ENCODE data around the gene RASL11A.
"Not testable (repeated sequence)": the region's sequence is repeated elsewhere in the genome, so short reads cannot be mapped to it uniquely, and the experiment has no call there.

RASL11A gene

DNA sequence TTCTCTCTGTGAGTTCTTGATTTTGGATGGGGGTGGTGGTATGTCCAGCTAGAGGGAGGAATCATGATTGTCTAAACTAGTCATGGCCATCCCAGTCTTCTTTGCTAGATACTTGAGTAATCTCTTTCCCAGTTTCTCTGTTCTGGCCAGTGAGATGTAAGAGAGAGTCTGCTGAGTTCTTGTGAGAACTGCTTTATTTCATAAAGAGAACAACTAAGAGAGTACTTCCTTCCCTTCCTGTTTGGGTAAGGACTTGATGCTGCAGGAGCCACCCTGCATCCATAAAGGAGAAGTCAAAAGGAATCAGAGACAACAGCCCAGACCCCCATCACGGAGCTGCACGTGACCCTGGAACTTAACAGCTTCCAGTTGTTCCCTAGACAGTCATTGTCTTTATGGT, 3.0 kb upstream of the RASL11A start:
- DNase-seq (ENCODE audit: low spot score): no peak
- FAIRE-seq: no peak

DNA sequence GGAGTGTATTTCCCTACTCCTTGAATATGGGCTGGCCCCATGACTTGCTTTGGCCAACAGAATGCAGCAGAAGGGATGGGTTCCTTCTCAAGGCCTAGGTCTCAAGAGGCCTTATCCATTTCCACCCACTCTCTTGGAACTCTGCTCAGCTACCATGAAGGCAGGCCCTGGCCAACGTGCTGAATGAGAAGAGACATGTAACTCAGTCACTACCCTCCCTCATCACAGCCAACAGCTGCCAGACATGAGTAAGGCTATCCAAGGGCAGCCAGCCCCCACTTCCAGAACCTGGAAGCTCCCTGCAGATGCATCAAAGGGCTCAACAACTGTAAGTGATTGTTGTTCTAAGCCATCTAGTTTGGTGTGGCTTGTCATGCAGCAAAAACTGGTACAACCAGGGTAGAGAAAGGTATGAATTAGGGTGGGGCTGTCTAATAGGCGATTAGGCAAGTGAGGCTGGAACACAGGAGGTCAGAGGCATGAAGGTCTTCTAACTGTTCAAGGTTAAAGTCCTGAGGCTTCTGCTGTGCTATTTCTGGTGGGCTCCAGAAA, 1.4 kb upstream of the RASL11A start:
- DNase-seq (ENCODE audit: low spot score) (no peak), FAIRE-seq (no peak)

DNA sequence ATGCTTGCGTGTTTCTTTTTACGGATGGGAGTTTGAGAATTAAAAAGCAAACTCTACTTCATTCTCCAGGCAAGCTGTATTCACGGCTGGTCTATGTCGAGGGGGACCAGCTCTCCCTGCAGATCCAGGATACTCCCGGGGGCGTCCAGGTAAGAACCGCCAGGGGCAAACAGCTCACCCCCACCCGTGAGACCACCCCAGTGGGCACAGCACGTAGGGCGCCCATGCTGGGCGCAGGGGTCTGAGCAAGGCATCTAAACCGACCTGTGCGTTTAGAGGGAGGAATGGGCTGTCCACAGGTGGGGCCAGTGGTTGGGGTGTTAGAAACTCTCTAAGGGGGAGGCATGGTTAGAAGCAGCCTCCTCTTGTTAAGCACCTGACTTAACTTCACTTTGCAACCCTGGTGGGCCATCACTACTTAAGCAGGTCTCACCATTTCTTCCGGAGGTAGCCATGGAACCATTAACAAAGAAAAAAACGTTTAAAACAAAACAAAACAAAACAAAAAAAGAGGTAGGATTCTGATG, 1.0 kb downstream of the RASL11A start:
- no peak for DNase-seq (ENCODE audit: low spot score)
- FAIRE-seq: no peak

DNA sequence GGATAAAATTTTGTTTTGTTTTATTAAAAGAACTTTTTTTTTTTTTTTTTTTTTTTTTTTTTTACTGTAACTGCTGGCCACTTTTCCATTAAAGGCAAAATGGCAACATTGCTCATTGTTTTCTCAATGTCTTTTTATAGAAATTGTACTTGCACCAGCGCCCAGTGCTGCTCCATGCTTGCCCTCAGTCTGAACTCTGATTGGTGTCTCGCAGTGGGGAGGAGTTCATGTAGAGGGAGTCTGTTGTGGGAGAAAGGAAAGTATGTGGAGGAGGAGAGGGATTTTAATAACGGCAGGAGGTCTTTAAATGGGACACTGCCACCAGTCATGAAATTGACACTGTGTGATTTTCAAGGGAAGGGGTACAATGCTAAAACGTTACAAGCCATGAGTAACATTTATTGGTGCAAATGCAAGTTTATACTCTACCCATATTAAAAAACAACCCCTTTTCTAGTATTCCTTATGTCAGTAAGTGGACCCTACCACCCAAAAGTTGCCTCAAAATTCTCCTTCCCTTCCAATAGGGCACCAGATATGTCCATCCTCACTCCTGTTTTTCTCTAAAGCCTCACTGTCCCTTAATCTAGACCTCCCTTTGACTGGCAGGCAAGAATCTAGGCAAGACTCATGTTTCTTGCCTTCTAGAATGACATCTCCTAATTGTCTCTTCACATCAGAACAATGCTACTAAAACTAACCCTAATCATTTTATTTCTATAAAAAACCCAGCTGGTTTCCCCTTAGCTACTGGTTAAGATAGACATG, 3.2 kb downstream of the RASL11A start:
- FAIRE-seq (no peak), DNase-seq (ENCODE audit: low spot score) (no peak)

DNA sequence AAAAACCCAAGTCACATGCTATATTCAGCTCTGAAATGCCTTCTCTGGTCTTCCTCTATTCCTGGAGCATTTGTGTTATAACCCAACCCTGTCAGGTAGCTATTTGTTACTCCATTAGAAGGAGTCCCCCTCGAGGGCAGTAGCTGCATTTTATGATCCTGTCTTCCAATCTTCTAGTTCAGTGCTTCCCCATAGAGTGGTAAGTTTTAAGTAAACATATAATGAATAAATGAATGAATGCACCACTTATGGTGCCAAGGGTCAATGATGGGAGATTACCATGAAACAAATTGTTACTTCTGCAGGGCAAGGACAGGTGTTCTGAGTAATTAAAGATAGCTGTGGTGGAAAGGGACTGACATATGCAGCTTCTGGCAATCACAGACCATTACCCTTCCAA, 4.0 kb downstream of the RASL11A start:
- FAIRE-seq (no peak), DNase-seq (ENCODE audit: low spot score) (no peak)

DNA sequence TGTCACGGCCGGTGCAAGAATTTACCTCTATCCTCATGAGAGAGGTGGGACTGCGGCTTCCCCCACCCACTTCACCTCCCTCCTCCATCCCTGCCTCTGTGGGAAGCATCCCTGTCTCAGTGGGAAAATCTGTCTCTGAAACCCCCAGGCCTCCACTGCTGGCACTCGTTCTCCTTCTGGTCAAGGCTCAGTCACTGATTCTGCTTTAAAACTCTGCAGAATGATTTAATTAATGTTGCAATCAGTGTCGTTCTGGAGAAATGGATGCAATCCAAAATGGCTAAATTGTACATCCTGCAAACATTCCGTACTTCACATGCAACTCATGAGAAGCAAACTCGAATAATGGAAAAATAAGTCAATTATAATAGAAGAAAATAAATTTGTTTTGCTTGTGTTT, 5.6 kb downstream of the RASL11A start:
- no peak for FAIRE-seq
- no peak for DNase-seq (ENCODE audit: low spot score)

DNA sequence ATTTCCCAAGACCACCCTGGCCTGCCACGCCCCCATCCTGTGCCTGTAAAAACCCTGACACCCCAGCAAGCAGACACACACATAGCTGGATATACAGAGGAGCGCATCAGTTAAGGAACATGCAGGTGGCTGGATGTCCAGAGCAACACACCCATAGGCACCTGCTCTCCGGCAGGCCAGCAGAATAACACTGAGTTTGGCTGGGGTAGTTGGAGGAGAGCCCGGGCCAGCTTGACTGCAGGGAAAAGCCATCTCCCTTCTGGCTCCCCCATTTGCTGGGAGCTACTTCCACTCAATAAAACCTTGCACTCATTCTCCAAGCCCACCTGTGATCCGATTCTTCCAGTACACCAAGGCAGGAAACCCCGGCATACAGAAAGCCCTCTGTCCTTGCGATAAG, 8.9 kb downstream of the RASL11A start:
- FAIRE-seq: no peak
- DNase-seq (ENCODE audit: low spot score): no peak

DNA sequence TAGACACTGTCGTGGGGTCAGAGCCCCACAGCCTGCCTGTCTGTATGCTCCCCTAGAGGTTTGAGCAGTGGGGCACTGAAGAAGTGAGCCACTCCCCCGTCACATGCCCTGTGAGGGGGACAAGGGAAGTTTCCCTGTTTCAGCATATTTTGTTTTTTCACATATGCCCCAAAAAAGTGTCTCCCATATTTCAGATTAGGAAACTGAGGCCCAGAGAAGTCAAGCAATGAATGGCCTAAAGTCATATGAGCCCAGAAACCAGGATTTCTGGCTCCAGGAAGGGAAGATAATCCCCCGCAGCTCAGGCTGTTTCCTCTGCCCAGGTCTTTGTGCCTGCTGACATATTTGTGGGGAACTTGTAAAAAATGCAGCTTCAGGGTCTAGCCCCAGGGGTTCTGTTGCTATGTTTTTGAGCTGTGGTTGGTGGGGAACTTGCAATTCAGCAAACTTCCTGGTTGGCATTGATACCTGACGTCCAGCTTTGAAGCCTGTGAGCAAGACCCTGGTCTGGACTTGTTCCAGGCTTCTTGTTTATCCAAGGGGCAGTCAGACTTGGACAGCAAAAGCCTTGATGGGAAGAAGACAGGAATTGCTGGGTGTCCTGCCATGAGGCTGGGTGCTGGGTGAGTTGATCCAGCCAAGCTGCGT, 9.5 kb downstream of the RASL11A start:
- no peak for FAIRE-seq
- DNase-seq (ENCODE audit: low spot score): no peak

DNA sequence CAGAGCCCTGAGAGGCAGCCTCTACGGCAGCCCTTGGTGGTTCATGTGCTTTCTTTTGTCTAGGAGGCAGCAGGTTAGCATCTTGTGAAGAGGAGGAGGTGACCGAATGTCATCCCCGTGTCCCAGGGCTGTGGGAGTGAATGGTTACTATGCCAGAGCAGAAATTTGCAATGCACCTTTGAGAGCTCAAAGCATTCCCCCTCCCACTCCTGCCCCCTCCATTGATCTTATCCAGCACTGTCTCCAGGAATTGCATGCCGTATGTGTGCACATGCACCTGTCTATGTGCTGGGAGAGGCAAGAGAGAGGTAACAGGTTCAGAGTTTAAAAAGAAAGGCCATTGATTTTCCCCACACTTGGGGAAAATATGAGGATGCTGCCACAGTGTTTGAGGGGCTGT, 10.2 kb downstream of the RASL11A start:
- FAIRE-seq: no peak
- no peak for DNase-seq (ENCODE audit: low spot score)

DNA sequence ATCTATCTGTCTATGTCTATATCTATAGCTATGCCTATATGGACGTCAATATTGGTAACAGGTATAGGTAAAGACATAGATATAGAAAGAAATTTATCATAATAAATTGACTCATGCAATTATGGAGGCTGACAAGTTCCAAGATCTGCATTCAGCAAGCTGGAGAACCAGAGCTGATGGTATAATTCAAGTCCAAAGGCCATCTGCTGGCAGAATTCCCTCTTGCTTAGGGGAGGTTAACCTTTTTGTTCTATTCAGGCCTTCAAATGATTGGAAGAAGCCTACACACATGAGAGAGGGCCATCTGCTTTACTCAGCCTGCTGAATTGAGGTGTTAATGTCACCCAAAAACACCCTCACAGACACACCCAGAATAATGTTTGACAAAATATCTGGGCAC, 10.8 kb downstream of the RASL11A start:
- FAIRE-seq (no peak), DNase-seq (ENCODE audit: low spot score) (no peak)

DNA sequence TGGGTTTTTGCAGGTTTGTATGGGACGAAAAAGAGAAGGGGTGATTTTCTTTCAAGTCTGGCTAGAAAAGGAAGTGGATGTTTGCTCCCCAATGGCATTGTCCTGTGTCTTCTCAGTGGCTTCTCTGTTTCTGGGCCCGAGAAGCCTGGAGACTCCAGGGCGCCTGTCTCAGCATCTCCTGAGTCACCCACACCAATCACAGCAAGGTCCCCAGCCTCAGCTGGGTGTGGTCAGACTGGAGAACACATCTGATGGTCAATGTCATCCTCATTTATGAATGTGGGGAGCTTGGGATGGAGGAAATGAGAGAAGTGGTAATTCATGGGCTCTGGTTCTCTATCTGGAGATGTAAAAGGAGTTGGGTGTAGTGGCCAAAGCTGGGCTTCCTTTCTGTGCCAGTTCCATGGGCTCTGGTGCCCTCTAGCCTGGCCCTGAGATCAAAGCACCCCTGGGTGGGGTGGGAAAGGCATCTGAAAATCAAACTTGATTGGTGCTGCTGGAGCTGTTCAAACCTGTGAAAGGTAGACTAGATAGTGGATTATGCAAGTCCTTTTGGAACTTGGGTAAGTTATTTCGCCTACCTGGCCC, 13.4 kb downstream of the RASL11A start:
- FAIRE-seq: no peak
- peak; percentile 14 for DNase-seq (ENCODE audit: low spot score)

DNA sequence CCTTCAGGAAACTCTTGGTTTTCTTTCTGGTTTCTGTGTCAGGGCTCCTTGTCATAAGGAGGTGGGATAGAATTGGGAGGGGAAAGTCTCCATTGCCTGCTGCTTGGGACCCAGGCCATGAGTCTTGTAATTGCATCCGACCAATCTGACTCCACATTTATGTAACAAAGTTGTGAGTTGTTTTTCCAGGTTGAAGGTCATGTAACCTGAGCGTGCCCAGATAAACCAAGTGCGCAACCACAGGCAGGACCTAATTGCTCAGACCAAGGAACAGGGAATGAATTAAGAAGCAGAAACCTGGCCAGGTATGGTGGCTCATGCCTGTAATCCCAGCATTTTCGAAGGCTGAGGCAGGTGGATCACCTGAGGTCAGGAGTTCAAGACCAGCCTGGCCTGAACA, 17.8 kb downstream of the RASL11A start:
- FAIRE-seq: no peak
- DNase-seq (ENCODE audit: low spot score): no peak

DNA sequence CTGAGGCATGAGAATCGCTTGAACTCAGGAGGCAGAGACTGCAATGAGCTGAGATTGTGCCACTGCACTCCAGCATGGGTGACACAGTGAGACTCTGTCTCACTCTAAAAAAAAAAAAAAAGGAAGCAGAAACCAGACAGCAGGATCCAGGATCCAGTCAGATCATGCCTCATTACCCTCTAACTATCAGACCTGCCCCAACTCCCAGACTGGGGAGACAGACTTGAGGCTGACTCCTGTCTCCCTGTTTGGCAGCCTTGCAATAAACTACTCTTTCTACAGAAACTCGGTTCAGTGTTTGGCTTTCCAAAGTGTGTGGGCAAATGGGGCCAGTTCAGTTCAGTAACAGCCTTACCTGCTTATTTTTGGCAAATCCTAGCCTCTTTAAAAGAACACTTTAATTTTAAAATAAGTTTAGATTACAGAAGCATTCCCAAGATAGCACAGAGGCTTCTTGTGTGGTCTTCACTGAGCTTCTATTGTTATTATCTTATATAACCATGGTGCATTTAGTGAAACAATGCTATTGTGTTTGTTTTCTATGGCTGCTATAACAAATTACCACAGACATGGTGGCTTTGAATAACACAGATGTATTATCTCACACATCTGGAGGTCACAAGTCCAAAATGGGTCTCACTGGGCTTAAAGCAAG, 18.5 kb downstream of the RASL11A start:
- DNase-seq (ENCODE audit: low spot score) (peak; percentile 7), FAIRE-seq (no peak)

DNA sequence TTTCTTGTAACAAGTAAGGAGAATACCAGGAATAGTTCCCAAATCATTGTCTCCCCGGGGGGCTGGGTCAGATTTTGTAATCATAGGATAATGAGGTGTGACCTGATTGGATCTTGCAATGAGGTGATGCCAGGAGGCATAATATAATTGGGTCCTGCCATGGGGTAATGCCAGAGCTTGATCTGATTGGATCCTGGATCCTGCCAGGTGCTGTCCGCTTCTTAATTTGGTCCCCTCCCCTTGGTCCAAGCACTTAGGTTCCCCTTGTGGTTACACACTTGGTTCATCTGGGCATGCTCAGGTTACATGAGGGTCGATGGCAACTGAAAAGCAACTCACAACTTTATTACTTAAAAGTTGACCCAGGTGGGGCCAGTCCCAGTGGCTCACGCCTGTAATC, 20.1 kb downstream of the RASL11A start:
- FAIRE-seq (no peak), DNase-seq (ENCODE audit: low spot score) (no peak)

DNA sequence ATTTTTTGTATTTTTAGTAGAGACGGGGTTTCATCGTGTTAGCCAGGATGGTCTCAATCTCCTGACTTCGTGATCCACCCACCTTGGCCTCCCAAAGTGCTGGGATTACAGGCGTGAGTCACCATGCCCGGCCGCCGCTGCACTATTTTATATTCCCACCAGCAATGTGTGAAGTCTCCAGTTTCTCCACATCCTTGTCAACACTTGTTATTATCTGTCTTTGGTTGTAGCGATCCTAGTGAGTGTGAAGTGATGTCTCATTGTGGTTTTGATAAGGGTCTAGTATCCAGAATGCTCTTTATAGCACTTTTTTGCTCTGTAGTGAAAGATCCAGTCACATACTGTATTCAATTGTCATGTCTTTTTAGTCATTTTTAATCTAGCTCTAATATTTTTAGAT, 21.3 kb downstream of the RASL11A start:
- not testable (repeated sequence) for FAIRE-seq; DNase-seq (ENCODE audit: low spot score)

DNA sequence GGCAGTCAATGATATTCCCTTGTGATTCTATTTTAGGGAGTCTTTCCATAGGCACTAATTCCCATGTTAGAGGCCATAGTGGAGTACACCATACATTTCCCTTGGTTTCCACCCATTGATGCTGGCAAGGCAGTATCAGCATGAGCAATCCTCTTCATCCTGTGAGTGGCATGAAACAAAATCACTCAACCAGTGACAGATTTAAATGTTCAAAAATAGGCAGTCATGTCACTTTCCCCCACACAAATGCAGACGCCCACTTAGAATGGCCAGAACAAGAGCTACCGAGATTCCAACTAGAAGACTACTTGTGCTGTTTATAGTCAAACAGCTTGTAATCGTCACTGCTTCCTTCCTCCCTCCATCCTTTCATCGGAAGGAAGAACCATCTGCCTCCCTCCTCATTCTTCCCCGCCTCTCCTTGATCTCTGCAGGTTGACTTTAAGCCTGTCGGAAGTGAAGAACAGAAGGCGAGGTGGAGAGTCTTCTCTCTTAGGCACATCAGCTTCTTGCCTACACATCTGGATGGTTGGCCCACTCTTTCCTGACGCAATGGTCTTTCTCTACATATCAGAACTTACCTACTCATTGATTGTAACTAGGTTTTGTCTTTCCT, 22.6 kb downstream of the RASL11A start:
- FAIRE-seq (no peak), DNase-seq (ENCODE audit: low spot score) (no peak)

DNA sequence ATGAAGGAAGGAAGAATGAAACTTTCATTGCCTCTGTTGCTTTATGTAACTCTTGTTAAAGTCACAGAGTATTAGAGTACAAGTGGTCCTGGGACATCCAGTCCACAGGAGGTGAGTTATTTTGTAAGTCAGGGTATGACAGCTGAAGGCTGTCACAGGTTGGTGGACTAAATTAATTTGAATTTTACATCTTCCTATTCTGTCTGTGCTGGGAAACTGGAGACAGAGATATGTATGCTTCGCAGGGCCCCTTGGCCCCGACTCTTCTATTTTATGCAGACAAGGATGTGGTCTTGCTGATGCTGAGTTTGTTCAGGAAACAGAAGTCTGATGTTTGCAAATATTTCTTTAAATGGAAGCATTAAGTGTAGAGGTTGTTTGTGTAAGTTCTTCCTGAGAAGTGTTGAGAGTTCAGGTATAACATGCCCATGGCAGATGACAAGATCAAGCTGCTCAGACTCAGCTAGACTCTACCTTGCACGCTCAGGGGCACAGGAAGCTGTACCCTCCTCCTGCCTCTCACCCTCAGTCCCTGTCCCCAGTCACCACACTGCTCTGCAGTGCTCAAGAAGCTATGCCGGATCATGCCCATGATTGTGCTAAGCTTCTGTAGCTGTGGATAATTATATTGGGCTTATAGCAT, 23.4 kb downstream of the RASL11A start:
- DNase-seq (ENCODE audit: low spot score) (no peak), FAIRE-seq (no peak)

DNA sequence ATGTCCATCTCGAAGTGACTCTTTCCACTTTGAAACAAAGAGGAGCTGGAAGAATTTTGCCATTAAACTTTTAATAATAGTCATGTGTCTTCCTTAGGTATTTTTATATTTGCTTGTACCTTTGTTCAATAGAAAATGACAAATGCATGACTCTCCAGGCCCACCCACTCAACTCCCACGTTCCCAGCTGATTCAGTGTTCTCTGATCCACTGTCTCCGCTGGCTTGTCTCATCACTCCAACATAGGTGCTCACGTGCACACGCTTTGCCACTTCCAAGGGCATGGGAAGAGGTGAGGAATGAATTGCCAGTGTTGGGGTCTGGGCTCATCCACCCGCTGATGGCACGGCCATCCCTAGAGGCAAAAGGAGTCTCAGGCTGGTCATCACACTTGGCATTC, 24.5 kb downstream of the RASL11A start:
- DNase-seq (ENCODE audit: low spot score) (no peak), FAIRE-seq (no peak)

DNA sequence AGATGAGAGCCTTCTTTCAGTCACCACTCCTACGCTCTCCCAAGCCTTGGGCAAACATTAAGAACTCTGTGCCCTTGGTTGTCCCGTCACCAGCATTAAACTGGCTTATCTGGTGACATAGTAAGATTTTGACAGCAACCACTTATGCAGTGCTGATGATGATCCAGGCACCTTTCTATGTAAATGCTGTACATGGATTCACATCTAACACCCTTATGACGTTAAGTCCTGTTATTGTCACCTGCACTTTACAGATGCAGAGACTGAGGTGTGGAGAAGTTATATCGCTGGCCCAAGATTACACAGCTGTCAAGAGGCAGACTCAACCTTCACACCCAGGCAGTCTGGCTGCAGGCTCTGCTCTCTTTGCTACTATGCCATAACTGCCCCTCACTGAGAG, 25.0 kb downstream of the RASL11A start:
- no peak for FAIRE-seq
- no peak for DNase-seq (ENCODE audit: low spot score)

DNA sequence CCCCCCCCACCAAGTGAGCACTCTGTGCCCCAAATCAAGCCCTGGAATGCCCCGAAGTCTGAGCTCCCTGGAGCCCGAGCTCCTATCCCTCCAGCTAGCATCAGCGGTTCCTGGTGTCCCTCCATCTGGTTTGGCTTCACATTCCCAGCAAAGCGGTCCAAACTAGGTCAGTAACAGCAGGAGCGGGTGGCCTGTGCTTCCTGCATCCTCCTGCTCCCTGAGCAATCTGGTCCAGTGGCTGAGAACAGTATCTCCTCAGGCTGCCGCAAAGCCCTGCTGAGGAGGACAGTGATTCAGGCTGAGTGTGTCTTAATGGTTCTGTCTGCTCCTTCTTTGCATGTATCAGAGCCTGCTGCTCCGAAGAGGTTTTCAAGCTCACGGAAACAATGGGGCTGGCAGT, 25.9 kb downstream of the RASL11A start:
- no peak for FAIRE-seq
- DNase-seq (ENCODE audit: low spot score): no peak

DNA sequence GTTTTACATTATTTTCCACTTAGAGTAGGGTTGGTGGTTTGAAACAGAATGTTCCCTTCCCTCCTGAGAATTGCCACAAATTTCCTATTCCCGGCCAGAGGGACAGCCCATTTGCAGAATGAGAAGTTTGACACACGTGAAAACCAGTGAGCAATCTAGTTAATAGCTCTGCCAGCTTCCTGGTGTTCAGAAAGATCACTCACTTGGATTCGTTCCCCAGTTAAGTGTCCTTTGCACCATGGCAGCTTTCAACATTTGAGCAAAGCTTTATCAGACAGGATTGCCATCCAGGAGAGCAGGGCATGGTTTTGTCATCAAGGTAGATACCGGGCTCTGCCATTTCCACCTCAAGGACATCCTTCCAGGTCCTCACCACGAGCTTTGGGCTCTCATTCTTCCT, 28.2 kb downstream of the RASL11A start:
- DNase-seq (ENCODE audit: low spot score) (no peak), FAIRE-seq (no peak)
